Jurkat, Clone E6-1 (cell line): ENCODE measurements around the gene RFTN1.

Source experiments
- DNase-seq: peaks from one replicate; pipeline ENCODE4 v3.0.0-alpha.2; 2011; ENCODE audit warnings: low read depth, low spot score
- H3K4me3 ChIP-seq: 2 replicates; pipeline ENCODE4 v1.5.1; 2011; ENCODE audit warnings: mild to moderate bottlenecking, low read length, control low read depth, moderate library complexity

Gene RFTN1

DNA sequence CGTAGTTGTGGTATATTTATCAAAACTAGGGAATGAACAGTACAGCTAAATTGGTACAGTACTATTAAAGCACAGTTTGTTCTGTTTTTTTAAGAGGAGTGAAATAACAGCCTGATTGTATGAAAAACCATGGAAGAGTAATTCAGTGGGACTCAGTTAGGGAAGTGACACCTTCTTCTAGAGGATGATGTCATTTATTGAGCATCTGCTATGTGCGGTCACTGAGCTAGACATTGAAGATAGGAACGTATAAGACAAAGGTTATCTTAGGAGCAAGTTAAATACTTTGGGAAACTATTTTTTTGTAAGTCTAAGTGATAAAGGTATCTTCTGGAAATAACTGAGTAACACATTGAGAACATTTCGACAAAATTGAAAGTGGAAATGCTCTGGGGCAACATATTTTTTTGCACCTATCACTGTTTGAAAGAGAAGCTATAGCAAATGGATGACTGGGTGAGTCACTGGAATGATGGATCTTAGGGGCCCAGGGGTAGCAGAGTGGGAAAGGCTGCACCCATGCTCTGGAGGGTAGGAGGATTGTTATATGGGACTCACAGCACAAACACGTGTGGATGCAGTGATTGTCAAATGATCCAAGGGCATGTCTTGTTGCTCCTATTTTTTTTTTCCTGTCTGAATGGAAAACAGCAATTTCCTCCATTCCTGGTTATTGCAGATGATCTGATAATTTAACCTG lies 205.5 kb downstream of the RFTN1 start:
- no peak for DNase-seq
- H3K4me3 ChIP-seq: no peak overlapping the region

DNA sequence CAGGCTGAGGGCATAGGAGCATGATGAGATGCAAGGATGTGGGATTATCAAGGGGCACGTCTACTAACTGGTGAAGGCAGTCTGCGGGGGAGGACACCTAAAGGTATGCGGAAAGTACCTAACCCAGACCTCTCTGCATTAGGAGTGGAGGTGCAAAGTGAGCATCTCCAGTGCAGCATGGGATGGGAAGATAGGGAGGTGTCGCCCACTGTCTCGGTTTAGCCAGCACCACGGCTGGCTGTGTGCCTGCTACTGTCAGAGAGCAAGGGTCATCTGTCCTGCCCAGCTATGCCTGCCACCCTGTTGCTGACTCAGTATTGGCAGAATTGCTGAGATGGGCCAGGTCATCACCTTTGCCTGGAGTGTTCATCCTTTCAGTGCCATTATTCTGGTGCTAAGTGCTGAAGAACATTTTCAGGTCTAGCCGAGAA lies 208.4 kb downstream of the RFTN1 start:
- no peak for DNase-seq
- no peak overlapping the region for H3K4me3 ChIP-seq

DNA sequence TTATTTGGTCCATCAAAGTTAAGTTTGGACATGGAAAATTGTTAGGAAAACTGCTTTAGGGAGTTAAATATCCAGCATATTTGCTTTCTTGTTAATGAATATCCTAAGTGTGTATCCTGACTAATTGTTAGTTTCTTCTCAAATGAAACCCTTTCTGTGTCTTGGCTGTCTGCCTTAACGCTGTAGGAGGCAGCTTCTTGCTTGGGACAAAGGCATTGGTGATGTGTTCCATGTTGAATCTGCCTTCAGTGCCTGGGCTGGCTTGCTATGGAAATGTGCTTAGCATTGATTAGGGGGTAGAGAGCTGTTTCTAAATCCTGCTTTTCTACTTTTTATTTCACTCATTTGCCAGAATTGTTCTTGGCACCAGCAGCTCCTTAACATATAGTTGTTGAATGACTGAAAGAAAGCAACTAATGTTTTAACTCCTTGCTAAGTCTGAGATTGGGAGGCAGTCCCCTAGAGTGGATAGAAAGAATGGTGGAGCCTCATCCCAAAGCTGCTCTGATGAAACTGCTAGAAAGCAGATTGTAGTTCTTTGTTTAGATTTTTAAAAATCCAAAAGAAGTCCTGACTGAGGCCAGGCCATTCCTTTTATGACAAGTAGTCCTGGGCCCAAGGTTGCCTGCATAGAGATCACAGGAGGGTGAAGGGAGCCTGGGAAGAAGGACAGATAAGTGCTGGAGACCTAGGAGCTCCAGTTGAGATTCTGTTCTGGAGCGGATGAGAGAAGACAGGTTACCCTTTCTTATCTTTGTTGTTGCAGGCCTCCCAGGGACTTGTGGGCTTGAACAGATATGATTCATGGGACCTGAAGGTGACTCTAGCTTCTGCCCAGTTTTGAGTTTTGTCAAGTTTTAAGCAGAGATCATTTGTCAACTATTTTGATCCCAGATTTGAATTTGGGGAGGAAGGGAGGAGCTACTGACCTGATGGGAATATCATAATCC lies 209.2 kb downstream of the RFTN1 start:
- H3K4me3 ChIP-seq: no peak overlapping the region
- no peak for DNase-seq

DNA sequence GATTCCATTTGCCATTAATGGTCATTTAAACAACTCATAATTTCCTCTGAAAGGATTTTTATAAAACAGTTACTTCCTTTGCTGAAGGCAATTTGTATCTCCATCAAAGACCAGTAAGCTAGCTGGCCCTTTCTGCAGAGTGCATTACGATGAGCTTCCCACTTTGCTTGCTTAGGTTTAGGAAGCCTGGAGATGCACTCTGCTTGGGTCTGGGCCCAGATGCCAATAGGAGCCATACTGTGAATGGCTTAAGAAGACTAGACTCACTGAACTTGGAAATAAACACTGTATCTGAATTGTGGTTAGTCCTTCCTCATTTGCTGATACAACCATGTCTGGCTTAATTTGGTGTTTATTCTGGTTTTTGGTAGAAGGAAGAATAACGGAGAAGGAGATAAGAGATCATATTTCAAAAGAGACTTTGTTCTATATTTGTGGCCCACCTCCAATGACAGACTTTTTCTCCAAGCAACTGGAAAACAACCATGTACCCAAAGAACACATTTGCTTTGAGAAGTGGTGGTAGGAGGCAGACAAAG lies 210.4 kb downstream of the RFTN1 start:
- no peak for DNase-seq
- no peak overlapping the region for H3K4me3 ChIP-seq

DNA sequence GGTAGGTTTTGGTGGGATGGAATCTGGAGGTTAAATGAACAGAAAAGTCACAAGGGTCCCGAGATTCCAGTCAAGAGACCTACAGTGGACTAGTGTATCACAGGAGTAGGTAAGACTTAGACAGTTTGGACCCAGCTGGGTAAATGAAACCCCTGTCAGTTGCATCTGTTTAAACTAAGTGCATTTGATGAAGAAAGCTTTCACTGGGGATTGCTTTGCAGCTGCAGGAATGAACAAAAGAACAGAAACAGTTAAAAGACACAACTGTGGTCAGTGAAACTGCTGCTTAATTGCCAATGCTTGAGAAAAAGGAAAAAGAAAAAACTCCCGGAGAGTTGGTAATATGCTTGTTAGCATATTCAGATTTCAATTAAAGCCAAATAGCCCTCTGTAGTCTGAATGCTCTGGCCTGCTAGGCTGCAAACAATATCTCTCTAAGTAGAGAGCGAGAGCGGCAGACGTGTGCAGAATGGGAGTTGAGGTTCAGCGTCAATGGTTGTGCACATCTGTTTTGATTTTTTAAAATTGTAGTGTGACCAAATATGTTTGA lies 211.3 kb downstream of the RFTN1 start:
- peak overlapping the region; percentile 19; the same call in 1 of the 2 replicates for H3K4me3 ChIP-seq

GRCh38 chr3:16301507-16301906 lies 212.0 kb downstream of the RFTN1 start:
- no peak for DNase-seq
- H3K4me3 ChIP-seq: peak overlapping the region; percentile 25; the same call in 1 of the 2 replicates

More for the DNA sequence above, 211.3 kb downstream of the RFTN1 start:
- peak; percentile 67 for DNase-seq

- peak; percentile 94 for DNase-seq
- peak overlapping the region; percentile 25; the same call in 1 of the 2 replicates for H3K4me3 ChIP-seq
Measured at GRCh38 chr3:16300881-16301359, 212.6 kb downstream of the RFTN1 start.

- DNase-seq: peak; percentile 70
- H3K4me3 ChIP-seq: no peak overlapping the region
Measured at GRCh38 chr3:16300307-16300706, 213.2 kb downstream of the RFTN1 start.

DNA sequence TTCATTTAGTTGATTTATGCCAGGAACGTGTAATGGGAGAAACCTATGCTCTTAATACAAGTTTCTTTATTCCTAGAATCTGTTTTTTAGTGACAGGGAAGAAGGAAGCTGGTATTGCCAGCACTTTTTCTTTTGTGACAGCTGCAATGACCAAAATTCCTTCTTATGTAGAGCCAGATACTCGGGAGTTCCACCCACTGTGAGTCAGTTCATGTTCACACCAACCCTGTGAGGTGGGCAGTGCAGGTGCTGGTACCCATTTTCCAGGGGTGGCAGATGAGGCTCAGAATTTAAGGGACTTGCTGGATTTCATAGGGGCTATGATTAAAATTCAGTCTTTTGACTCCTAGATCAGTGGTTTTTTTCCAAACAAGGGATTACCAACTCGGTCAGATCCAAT lies 213.8 kb downstream of the RFTN1 start:
- H3K4me3 ChIP-seq: no peak overlapping the region
- DNase-seq: no peak

- DNase-seq: no peak
- no peak overlapping the region for H3K4me3 ChIP-seq
Measured at GRCh38 chr3:16298891-16299290, 214.6 kb downstream of the RFTN1 start.

- no peak for DNase-seq
- no peak overlapping the region for H3K4me3 ChIP-seq
Measured at GRCh38 chr3:16297997-16298885, 215.3 kb downstream of the RFTN1 start.

DNA sequence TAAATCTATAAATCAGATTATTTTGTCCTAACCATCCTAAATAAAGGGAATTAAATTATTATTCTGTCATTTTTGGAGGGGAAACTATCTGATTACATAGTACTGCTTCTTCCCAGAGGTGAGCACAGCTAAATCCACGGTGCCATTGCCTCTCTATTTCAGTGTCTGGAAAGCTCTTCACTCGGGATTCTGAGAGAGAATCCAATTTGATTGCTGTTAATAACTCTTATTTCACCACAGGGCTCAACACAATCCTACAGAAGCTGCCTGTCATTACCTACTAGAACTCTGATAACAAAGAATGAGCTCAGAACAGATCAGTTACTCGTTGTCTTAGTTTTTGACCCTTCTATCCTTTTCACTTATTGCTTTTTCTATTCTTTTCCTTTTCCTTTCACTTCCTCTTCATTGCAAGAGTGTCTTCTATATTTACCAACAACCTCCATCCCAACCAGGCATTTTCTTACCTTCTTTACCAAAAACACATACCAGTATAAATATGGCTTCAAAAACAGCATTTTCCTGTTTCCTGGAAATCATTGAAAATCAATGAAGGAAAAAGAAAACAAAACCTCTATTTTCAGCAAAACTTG lies 218.1 kb downstream of the RFTN1 start:
- no peak for DNase-seq
- no peak overlapping the region for H3K4me3 ChIP-seq

DNA sequence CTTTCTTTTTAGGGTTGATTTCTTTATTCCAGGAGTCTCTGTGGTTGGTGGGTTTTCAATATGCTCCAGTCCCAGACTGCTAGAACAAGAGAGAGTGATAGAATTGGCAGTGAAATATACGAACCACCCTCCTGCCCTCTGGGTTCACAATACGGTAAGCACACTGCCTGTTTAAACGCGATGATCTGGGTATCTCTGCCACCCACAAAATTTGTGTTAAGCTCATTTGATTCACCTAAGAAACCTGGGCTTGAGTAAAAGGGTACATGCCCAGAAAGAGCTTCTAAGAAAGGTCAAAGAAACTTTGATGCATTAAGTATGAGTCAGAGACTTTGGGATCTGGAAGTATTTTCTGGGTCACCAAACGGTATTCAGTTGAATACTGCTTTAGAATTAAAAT lies 218.7 kb downstream of the RFTN1 start:
- no peak for DNase-seq
- no peak overlapping the region for H3K4me3 ChIP-seq

DNA sequence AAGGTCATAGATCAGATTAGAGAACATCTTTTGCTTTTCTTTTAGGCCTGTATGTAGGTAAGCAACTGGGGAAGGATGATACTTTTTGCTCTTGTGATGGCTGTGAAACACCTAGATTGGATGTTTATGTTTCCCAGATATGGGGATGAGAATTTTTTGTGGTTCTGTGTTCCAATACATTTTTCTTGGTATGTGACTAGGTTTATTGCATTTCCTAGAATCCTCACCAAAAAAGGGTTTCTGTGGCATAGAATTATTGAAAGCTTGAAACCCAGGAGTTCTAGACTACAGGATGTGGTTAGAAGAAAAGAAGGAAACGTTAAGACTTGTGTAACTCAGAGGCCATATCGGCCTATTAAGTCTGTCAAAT lies 222.7 kb downstream of the RFTN1 start:
- DNase-seq: peak; percentile 84
- H3K4me3 ChIP-seq: peak overlapping the region; percentile 9

DNA sequence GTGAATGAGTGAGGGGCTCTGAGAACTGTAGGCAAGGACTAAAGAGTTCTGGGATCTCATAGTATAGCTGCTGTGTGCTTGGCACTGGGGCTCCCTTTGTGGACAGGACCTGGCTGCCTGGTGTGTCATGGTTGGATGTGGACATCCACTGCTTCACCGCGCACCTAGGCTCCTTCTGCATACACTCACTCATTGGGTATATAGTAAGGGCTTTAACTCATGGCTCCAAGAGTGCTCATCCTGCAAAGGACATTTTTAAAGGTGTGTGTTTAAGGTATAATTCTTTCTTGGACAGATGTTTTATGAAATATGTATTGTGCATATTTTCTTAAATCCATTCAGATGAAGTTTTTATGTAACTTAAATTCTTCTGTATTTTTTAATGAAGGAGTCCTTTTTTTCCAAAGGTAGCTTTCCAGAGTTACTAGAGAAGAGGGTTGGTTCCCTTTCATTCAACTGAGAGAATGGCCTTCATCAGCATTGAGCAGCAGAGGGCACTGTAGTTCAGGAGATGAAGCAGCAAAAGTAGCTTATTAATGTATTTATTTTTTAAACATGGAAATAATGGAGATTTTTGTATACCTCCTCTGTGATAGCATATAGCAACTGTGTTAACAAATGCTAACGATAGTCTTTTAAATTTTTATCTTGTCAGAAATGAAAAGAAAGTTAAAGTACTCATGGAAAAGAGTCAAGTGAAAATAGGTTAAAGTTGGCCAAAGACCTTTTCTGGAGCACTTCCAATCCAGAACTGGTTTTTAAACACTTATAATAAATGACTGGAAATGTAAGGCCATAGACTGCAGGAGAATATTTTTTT lies 223.3 kb downstream of the RFTN1 start:
- H3K4me3 ChIP-seq: peak overlapping the region; percentile 9
- DNase-seq: no peak

DNA sequence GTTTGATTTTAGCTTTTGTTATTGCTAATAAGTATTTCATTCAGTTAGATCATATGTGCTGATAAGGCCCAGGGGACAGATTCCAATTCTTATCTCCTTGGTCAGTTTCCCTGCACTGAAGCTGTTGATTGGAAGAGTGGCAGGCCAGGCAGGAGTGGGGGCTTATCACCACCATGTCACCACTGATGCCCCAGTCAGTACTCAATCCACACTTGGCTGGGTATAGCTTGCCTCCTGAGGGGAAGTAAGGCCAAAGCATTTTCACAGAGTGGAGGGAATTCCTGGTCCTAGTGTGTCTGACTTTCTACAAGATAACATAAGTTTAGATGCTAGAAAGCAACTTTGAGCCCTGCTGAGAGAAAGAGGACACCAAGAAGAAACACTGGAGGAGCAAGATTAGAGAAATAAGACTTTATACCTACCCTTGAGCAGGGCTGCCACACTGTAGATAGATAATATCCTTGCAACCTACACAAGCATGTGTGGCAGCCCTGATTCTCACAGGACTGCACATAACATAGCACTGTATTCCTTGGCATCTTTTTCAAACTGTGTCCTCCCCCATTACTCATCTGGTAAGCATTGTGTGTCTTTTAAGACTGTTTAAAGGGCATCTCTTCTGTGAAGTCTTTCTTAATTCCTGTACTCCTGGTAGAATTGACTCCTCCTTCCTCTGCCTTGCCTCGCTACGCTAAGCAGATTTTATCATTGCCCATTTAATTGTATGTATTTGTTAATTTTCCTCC lies 224.2 kb downstream of the RFTN1 start:
- DNase-seq: no peak
- H3K4me3 ChIP-seq: no peak overlapping the region

DNA sequence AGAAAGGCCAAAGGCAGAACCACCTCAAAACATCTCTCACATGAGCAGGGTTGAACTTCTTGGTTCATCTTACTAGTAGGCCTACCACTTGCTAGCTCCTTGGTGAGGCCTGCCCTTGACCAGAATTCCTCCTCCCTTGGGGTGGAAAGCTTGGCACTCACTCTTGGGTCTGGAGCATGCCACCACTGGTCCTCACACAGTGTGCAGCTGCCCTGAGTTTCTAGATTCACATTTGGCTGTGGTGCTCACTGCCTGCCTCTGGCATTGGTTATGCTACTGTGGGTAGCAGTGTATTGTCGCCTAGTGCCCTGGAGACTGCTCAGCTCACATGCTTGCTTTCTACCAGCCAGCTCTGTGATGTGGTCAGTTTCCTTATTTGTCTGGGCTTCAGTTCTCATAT lies 224.8 kb downstream of the RFTN1 start:
- DNase-seq: no peak
- no peak overlapping the region for H3K4me3 ChIP-seq
